Activated T-cell treated with anti-CD3 and anti-CD28 coated beads for 1 hour (primary cell): ENCODE measurements around the gene ZNF70.
A peak's percentile ranks its signal among the peaks of the same experiment; 100 is the strongest.

Experiments used
- DNase-seq: peaks from one replicate; pipeline ENCODE4 v3.0.0-alpha.2; 2020; ENCODE audit warnings: low read depth

Gene ZNF70

GRCh38 chr22:23779083-23779482 is 28.2 kb upstream of the ZNF70 start:
- DNase-seq, result no peak

DNA sequence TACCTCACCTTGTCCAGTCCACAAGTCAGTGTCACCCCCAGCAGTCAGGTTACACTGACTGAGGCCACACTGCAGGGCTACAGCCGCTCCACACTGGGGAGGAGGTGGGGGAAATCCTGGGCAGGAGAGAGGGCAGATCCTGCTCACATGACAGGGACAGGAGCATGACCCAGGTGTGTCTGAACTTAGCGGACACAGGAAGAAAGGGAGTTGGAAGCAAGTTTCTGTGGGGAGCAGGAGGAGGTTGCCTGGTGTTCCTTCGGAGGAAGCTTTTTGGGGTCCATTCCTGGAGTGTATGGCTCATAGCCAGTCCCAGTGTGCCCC is 27.6 kb upstream of the ZNF70 start:
- DNase-seq, result no peak

DNA sequence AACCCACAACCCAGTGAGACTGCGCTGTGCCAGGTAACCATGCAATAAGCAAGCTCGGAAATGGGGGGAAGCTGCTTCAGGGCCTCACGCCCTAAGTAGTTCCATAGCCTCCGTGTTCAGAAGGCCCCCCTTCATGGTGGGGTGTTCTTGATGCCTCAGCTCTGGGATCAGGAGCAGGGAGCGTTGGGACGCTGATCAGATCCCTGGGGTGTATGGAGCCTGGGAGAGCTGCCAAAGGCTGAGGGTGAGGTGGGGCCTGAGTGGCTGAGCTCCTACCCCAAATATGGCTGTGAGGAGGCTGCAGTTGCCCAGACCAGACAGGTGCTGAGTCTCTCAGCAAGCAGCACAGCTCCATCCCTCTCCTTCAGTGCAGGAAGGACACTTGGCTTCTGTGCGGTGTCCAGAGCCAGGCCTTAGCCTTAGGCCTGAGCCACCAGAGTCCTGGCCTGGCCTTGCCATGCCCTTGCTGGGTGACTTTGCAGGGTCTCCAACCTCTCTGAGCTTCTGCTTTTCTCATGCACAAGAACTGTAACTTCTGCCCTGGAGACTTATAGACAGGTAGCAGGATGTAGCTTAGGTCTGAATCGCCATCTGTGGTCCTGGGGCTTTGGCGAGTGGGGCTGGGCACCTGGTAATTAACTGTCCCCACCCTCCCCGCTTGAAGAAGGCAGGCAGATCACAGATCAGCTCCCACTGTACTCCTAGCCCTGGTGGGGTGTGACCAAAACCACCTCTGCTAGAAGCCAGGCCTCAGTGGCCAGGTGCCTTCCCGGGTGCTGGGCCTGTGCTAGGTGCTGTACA is 27.1 kb upstream of the ZNF70 start:
- DNase-seq, result no peak

- no peak for DNase-seq
These were observed 25.0 kb upstream of the ZNF70 start for GRCh38 chr22:23775779-23776375.

DNA sequence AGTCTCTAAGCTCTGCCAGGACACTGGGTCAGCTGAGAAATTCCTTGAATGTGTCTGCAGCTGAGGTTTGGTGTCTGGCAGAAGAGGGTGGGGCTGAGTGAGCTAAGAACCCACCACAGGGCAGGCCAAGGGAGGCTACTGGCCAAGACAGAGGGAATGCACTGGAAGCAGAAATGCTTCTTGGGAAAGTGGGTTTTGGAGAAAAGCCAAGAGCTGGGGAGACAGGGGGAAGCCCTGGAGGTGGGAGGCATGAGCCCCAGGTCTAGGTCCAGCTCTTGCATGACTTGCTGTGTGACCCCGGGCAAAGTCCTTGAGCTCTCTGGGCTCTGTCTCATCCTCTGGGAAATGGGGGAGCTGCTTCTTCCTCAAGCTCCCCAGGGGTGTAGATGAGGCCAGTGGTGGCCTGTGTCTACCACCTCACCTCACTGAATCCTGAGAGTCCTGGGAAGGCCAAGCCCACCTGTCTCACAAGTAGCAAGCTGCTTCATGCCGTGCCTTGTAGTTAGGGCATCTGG is 24.1 kb upstream of the ZNF70 start:
- no peak for DNase-seq

- no peak for DNase-seq
These were observed 23.4 kb upstream of the ZNF70 start for GRCh38 chr22:23774114-23774921.

DNA sequence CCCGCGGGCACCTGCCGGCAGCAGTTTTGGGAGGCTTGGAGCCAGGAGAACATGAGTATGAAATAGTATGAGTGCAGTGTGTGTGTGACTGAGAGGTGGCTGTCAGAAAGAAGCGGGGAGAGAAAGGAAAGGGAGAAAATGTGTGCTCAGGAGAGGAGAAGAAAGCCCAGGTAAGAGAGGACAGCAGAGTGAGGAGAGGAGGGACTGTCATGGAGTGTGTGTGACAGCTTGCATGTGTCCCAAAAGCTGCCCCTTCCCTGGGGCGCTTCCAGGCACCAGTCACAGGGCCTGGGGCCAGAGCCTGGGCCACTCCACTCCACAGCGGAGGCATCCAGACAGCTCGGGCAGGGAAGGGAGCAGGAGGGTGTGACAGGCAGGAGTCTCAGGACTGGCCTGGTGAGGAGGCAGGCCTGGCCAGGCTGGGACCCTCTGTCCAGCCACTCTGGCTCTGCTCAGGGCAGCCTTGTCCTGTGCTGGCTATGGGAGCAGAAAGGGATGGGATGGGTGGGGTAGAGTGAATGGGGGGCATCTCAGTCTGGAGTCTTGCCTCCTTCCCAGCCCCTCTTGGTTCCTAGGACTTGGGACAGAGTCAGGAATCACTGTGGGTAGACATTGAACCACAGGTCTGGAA is 22.7 kb upstream of the ZNF70 start:
- no peak for DNase-seq

DNA sequence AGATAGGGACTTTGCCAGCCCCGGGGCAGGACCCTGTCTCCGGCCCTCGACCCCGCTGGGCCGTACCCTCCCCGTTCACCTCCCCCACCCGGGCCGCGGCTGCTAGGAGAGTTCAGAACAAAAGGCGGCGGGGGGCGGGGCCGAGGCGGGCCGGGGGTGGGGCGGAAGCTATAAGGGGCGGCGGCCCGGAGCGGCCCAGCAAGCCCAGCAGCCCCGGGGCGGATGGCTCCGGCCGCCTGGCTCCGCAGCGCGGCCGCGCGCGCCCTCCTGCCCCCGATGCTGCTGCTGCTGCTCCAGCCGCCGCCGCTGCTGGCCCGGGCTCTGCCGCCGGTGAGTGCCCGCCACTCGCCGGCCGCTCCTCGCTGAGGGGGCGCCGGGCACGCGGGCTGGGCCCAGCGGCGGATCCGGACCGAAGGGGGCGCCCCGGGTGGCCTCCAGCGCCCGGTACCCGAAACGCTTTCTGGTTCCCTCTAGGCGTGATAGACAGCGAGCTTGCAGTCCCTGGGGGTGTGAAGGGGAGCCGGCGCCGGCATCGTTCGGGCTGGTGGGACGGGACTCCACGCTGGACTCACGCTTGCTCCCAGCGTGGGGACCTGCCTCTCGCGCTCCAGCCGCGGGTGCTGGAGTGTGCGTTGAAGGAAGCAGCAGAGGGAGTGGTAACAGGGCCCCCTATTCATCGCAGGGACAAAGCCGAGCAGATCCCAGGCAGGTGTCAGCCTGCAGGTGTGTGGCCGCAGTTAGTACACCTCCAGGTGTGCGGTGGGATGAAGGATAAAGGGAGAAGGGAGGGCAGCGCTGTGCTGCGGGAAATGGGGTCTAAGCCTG is 21.9 kb upstream of the ZNF70 start, which contains the start of gene MMP11:
Gene MMP11, plus strand, starts transcription at position 201 of the 825 bp plus-strand sequence. Its CDS starts 22 bp downstream, at position 223.
- DNase-seq, result peak; percentile 55

DNA sequence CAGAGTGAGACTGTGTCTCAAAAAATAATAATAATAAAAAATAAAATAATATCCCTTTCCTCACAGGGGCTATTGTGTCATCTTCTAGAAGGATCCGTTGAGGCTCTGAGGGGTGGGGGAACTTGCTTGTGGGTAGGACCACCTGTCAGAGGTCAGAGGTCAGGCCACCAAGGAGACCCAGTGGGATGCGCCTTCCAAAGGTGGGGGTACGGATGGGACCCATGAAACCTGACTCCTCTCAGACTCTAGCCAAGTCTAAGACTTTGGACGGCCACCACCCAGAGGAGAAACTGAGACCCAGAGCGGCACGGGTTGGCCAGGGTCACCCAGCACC is 21.4 kb upstream of the ZNF70 start:
- DNase-seq, result no peak

DNA sequence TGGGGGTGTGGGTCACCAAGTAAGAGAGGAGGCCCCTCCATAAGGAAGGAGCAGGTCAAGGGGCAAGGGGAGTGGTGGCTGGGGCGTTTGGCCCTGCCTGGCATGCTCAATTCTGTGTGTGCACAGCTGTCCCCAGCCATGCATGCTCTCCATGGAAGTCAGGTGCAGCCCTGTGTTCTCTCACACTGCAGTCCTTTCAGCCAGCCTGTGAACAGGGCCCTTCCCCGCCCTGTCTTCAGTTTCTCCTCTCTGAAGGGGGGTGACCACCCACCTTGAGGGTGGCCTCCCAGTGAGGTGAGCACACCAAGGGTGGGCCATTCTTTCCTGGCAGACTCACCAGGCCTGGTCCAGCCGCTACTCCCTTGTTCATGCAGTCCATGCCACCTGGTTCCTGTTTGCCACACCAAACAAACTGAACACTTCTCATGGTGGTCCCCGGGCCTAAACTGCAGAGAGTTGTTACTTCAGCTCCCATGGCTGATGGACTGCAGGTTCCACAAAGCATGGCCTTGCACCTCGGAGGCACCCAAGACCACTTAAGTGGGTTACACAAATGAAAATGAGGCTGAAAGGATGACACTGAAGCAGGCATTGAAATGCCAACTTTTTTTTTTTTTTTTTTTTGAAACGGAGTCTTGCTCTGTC is 18.5 kb upstream of the ZNF70 start:
- DNase-seq, result no peak

- DNase-seq, result peak; percentile 70
These were observed 17.0 kb upstream of the ZNF70 start, which contains the start of gene CHCHD10 for GRCh38 chr22:23767673-23768548. CHCHD10 (minus strand) TSS chr22:23767972; CDS start chr22:23767874, 98 bp downstream.

GRCh38 chr22:23767303-23767672 is 16.4 kb upstream of the ZNF70 start:
- DNase-seq, result no peak

DNA sequence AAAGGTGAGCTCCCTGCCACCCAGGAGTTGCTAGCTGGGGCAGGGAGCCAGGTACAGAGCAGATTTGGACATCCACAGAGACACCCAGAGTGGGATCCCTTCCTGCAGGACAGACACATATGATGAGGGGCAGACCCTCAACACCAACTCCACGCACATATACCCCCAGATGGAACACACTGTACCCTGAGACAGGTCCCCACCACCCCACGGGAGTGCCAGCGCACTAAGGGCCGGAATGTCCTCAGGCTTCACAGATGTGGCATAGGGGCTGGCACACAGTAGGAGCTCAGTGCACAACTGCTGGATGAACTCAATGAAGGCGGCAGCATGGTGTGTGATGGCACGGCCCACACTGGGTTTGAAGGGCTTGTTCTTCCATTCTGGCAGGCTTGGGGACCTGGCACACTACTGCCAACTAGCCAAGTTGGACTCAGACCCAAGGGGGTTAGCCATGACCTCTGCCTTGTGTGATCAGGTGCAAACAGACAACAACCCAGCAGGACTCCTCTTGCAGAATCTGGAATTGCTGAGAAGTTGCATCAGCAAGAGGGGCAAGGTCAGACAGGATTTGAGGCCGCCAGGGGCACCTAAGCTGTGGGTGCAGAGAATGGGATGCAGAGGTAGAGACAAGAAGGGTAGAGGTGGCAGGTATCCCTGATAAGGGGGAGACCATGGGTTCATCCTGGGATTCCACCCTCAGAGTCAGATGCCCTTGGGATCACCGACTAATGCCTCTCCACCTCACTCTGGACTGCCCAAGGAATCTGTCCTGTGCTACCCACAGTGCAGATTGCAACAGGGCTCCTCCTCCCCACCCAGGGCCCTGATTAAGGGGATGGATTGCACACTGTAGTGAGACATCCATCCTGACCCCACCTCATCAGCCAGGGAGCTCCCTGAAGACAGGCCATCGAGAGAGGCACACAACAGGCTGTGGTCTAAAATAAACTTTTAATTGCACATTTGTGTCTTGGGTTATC is 14.3 kb upstream of the ZNF70 start:
- DNase-seq, result no peak

GRCh38 chr22:23763954-23764353 is 13.0 kb upstream of the ZNF70 start:
- DNase-seq, result no peak

- peak; percentile 48 for DNase-seq
These were observed 12.7 kb upstream of the ZNF70 start for GRCh38 chr22:23763579-23763945.

- DNase-seq, result no peak
These were observed 12.1 kb upstream of the ZNF70 start, which contains the start of gene C22orf15 for GRCh38 chr22:23762842-23763578. C22orf15 (plus strand) TSS chr22:23762990; CDS start chr22:23763307, 317 bp downstream.

DNA sequence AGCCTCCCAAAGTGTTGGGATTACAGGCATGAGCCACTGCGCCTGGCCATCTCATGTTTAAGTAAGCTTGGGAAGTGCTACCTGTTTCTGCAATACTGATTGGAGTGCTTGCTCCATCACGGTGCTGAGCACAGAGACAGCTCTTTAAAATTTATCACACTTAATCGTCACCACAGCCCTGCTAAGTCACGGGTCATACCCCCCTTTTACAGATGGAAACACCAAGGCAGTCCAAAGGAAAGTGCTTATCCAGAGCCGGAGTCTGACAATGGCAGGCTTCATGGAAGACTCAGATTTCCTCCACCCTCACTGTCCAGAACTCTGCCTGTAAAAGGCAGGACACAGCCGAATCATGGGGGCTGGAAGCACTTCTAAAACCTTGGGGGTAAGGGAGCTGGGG is 9.1 kb upstream of the ZNF70 start:
- no peak for DNase-seq

DNA sequence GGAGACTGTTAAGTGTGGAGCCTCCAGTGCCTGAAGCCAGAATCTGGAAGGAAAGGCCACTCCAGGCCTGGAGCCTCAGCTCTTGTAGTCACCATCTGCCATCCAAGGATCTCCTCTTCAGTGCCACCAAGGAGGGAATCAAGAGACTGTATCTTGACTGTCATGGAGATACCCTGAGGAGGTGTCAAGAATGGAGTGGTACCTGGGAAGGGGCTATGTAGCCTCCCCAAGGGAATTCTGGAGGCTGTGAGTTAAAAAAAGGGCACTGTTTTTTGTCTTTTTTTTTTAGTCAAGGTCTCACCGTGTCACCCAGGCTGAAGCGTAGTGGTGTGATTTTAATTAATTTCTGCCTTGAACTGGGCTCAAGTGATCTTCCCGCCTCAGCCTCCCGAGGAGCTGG is 8.7 kb upstream of the ZNF70 start:
- DNase-seq, result no peak
